Sigmoid colon (tissue), 4 donors: ENCODE results near the gene OXCT1.

Experiments used
- EP300 ChIP-seq, 4 donors: sonication (generic); formaldehyde crosslinking; IDR thresholded peaks; one replicate each; pipeline ENCODE4 v1.6.1; 2017; ENCODE audit warnings: antibody characterized with exemption in 4 of 4
- POLR2A ChIP-seq, 2 donors: fragments of 450-650 bp; IDR thresholded peaks; one replicate each; pipeline ENCODE4 v1.6.1; 2016; ENCODE audit warnings: antibody characterized with exemption in 2 of 2, mild to moderate bottlenecking in 2 of 2, moderate library complexity in 2 of 2
- POLR2AphosphoS5 ChIP-seq, 4 donors: sonication (generic); formaldehyde crosslinking; IDR thresholded peaks; one replicate each; pipeline ENCODE4 v1.6.1; 2017; ENCODE audit warnings: antibody characterized with exemption in 4 of 4
- TF ChIP-seq, protein P1 (sequence below), 4 experiments: fragments of 450-650 bp in 3 of 4; fragments of 200-600 bp in 1 of 4; IDR thresholded peaks; one replicate each; pipeline ENCODE4 v1.5.1; 2016 to 2019; ENCODE audit warnings: antibody characterized with exemption in 4 of 4, mild to moderate bottlenecking in 3 of 4, moderate library complexity in 2 of 4

DNA sequence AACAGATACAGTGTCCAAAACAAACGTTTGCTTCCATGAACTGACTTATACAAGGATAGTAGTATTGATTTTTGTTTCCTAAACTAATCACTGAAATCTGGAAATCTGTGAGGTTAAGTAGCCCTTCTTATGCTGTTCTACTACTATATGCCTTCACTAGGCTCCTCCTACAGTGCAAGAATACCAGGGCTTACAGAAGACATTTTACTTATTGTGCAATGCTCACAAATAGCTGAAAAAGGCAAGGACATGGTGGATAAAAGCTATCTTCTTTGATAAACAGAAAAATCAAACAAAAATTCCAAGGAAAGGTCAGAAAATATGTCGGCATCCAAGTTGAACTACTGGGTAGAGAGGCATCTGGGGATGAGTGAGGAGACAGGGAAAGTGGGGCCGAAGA, 61.9 kb downstream of the OXCT1 start:
- no peak for TF ChIP-seq POLR2A (IDR thresholded peaks at IDR 0.05)
- TF ChIP-seq, protein P1, sequence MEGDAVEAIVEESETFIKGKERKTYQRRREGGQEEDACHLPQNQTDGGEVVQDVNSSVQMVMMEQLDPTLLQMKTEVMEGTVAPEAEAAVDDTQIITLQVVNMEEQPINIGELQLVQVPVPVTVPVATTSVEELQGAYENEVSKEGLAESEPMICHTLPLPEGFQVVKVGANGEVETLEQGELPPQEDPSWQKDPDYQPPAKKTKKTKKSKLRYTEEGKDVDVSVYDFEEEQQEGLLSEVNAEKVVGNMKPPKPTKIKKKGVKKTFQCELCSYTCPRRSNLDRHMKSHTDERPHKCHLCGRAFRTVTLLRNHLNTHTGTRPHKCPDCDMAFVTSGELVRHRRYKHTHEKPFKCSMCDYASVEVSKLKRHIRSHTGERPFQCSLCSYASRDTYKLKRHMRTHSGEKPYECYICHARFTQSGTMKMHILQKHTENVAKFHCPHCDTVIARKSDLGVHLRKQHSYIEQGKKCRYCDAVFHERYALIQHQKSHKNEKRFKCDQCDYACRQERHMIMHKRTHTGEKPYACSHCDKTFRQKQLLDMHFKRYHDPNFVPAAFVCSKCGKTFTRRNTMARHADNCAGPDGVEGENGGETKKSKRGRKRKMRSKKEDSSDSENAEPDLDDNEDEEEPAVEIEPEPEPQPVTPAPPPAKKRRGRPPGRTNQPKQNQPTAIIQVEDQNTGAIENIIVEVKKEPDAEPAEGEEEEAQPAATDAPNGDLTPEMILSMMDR (IDR thresholded peaks at IDR 0.05): no peak
- no peak for TF ChIP-seq EP300 (IDR thresholded peaks at IDR 0.05)
- no peak for TF ChIP-seq POLR2AphosphoS5 (IDR thresholded peaks at IDR 0.05)
